ENCODE data around the gene MAP6. TPM values are rescaled to one million over a fixed set of nuclear protein-coding genes. Genes with fewer than 3 reads are reported as not detected.

The MAP6 gene
- total RNA-seq, 1 donor from 2014 or later, result 2.1 TPM

Small RNA genes within 50 kb of the gene (small RNA-seq; reads per million reads assigned to genes)
- not detected for gene AP001922.4

Other genes starting within 250 kb of the MAP6 start
- 4.7 TPM for gene KLHL35, start 235.8 kb downstream of the MAP6 start, total RNA-seq
- gene GDPD5, start 143.1 kb downstream of the MAP6 start, total RNA-seq, result 7.8 TPM
- gene SERPINH1, start 106.8 kb downstream of the MAP6 start, total RNA-seq, result 237 TPM
- 0.52 TPM for gene MOGAT2, start 48.8 kb upstream of the MAP6 start, total RNA-seq
- gene DGAT2, start 99.7 kb upstream of the MAP6 start, total RNA-seq, result 19.3 TPM
- gene UVRAG, start 146.2 kb upstream of the MAP6 start, total RNA-seq, result 14.1 TPM

Measured in skeletal muscle tissue (tissue), 2 donors.